ENCODE data around the gene GPI.
"Not testable (repeated sequence)": the region's sequence is repeated elsewhere in the genome, so short reads cannot be mapped to it uniquely, and the experiment has no call there.

DNA sequence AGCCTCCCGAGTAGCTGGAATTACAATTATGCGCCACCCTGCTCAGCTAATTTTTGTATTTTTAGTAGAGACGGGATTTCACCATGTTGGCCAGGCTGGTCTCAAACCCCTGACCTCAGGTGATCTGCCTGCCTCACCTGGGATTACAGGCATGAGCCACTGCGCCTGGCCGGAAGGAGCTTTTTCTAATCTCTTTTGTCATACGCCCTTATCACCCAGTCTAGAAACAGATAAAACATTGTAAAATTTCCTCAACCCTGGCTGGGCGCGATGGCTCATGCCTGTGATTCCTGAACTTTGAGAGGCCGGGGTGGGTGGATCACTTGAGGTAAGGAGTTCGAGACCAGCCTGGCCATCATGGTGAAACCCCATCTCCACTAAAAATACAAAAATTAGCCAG lies 4.2 kb downstream of the GPI start:
- not testable (repeated sequence) for TF ChIP-seq CTCF (IDR thresholded peaks at IDR 0.05; ENCODE audit: control extremely low read depth in 1 of 3, insufficient read depth in 1 of 3, low read depth in 1 of 3, low read length in 3 of 3); EZH2 (IDR thresholded peaks at IDR 0.05; ENCODE audit: low read depth, low read length, severe bottlenecking); RAD21 (IDR thresholded peaks at IDR 0.05 in 1 of 2, conservative IDR thresholded peaks at IDR 0.05 in 1 of 2; ENCODE audit: low read depth in 2 of 2, low read length in 2 of 2); POLR2A (IDR thresholded peaks at IDR 0.05; ENCODE audit: control extremely low read depth in 1 of 2, low read depth in 2 of 2, low read length in 2 of 2); EP300 (IDR thresholded peaks at IDR 0.05; ENCODE audit: borderline replicate concordance in 1 of 2, low read depth in 2 of 2, low read length in 2 of 2); POLR2AphosphoS5 (IDR thresholded peaks at IDR 0.05; ENCODE audit: low read depth, low read length); ZNF274 (IDR thresholded peaks at IDR 0.05; ENCODE audit: borderline replicate concordance, extremely low read depth, low read length)
